Naive B cell (primary cell): ENCODE data around the gene DOP1A. TPM values are rescaled to one million over a fixed set of nuclear protein-coding genes. Genes with fewer than 3 reads are reported as not detected.
"Not testable (repeated sequence)": the region's sequence is repeated elsewhere in the genome, so short reads cannot be mapped to it uniquely, and the experiment has no call there.

Source experiments
- ATAC-seq, 2 donors: fragments of 150-1000 bp; cut with Tn5 transposase; 2 replicates each; pipeline ENCODE4 v1.10.0; 2021; ENCODE audit warnings: low read depth in 2 of 2, mild to moderate bottlenecking in 2 of 2, moderate library complexity in 2 of 2
- DNase-seq: peaks from one replicate; pipeline ENCODE4 v3.0.0; 2022
- H3K27ac Mint-ChIP-seq, 6 donors: one replicate each; pipeline ENCODE4 v1.8.0; 2020 to 2022; ENCODE audit warnings: mild to moderate bottlenecking in 6 of 6, mixed read lengths in 6 of 6, moderate library complexity in 5 of 6, inconsistent platforms in 2 of 6
- H3K27me3 Mint-ChIP-seq, 3 donors: one replicate each; pipeline ENCODE4 v1.8.0; 2021 to 2022; ENCODE audit warnings: mixed read lengths in 3 of 3, mild to moderate bottlenecking in 1 of 3
- H3K36me3 Mint-ChIP-seq, 2 donors: one replicate each; pipeline ENCODE4 v1.8.0; 2020 to 2022; ENCODE audit warnings: mixed read lengths in 2 of 2, inconsistent platforms in 1 of 2, mild to moderate bottlenecking in 1 of 2
- H3K4me1 Mint-ChIP-seq, 3 donors: one replicate each; pipeline ENCODE4 v1.8.0; 2020 to 2022; ENCODE audit warnings: mixed read lengths in 3 of 3, inconsistent platforms in 1 of 3, mild to moderate bottlenecking in 1 of 3, moderate library complexity in 1 of 3
- H3K4me3 Mint-ChIP-seq, 8 donors: one replicate each; pipeline ENCODE4 v1.8.0; 2020 to 2022; ENCODE audit warnings: mild to moderate bottlenecking in 8 of 8, mixed read lengths in 8 of 8, moderate library complexity in 8 of 8, inconsistent platforms in 2 of 8
- H3K9me3 Mint-ChIP-seq, 7 donors: one replicate each; pipeline ENCODE4 v1.8.0; 2020 to 2022; ENCODE audit warnings: mixed read lengths in 7 of 7, mild to moderate bottlenecking in 5 of 7, inconsistent platforms in 2 of 7, moderate library complexity in 1 of 7
- polyA plus RNA-seq, 6 donors: library from polyadenylated mRNA; unstranded; fragments of 300-500 nt; fragmentation: Illumina TruSeq; gene quantifications; one replicate each; pipeline ENCODE4 v1.2.3, GENCODE V29; 2021; ENCODE audit warnings: low read depth in 6 of 6

DOP1A gene
- polyA plus RNA-seq, 6 donors from 2014 or later, result 0.14 to 7.7 (median 5.2) TPM

- Mint-ChIP-seq H3K36me3 (peaks cover 20 to 33% of the 10 kb centered on the region in 2 donors), H3K27me3 (no peaks in the 10 kb centered on the region), H3K4me1 (peaks cover 0 to 5% (median 0%) of the 10 kb centered on the region in 3 donors), H3K27ac (peak overlapping the region in 1 of 6 donors; percentile 0), H3K9me3 (no peaks in the 10 kb centered on the region), H3K4me3 (no peak overlapping the region)
- ATAC-seq (no peak), DNase-seq (no peak)
These were observed 114.6 kb downstream of the DOP1A start for GRCh38 chr6:83182114-83182513.

DNA sequence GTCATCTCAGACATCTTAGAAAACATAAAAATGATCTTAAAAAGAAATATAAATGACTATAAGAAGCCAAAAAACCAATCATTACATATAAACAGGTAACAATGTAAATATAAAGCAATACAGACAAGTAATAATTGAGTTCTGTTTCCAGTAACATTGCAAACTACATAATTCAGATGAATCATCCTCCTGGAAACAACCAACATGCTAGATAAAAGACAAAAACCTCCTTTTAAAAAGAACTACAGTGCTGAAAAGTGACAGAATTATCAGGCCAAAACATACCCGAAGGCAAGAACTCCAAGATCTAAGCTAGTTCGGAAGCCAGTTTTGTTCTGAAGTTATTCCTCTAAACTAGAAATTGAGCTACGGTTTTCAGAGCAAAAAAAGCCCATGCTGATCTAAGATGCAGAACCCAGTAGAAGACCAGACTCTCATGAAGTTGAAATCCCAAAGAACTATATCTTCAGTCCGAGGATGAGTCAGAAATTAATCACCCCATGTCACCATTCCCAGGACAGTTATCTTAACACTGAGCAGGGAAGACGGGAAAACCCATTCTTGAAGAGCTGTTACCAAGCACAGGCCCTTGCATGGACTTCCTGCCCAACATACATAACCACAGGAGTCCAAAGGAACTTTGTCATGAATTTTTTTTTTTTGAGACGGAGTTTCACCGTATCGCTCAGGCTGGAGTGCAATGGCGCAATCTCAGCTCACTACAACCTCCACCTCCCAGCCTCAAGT is 115.8 kb downstream of the DOP1A start:
- H3K9me3 Mint-ChIP-seq, result no peaks in the 10 kb centered on the region
- no peak overlapping the region for H3K4me3 Mint-ChIP-seq
- H3K36me3 Mint-ChIP-seq, result peaks cover 20 to 26% of the 10 kb centered on the region in 2 donors
- no peak overlapping the region for H3K27ac Mint-ChIP-seq
- DNase-seq (no peak), ATAC-seq (no peak)
- H3K4me1 Mint-ChIP-seq, result peaks cover 0 to 5% (median 0%) of the 10 kb centered on the region in 3 donors
- H3K27me3 Mint-ChIP-seq, result no peaks in the 10 kb centered on the region

DNA sequence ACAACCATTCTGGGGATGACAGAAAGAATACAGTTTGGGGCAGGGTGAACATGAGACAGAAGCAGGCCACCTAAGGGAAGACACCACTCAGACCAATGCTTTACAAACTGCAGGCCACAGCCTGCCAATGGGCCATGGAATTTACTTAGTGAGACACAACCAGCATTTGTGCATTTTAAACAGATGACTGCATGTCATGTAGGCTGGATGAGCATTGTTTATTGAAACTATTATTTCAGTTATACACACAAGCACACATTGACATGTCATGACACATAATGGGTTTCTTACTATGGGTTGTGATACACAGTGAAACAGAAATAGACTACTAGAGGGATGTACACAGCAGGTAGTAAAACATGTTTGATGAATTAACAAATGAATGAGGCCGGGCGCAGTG is 117.6 kb downstream of the DOP1A start:
- peaks cover 0 to 5% (median 0%) of the 10 kb centered on the region in 3 donors for H3K4me1 Mint-ChIP-seq
- no peaks in the 10 kb centered on the region for H3K27me3 Mint-ChIP-seq
- ATAC-seq, result no peak
- H3K4me3 Mint-ChIP-seq, result peak overlapping the region in 1 of 8 donors; percentile 13
- no peak overlapping the region for H3K27ac Mint-ChIP-seq
- peaks cover 20 to 29% of the 10 kb centered on the region in 2 donors for H3K36me3 Mint-ChIP-seq
- DNase-seq, result no peak
- H3K9me3 Mint-ChIP-seq, result no peaks in the 10 kb centered on the region

DNA sequence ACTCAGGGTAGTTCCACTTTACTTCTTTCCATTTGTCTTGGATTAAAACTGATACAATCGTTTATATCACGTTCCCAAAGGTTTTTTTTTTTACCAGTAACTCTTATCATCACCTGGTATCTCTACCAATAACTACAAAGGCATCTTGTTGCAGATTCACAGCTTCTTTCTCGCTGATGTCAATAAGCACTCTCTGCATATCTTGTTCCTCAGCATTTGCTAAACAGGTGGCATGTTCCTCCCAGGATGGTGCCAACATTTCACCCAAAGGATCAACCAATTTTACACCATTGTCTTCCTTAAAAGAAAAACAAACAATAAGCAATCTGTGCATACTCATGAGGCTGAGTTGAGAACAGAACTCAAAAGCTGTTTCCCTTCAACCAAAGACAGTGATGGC is 121.0 kb downstream of the DOP1A start:
- DNase-seq, result no peak
- no peak for ATAC-seq
- Mint-ChIP-seq H3K4me1 (peaks cover 4 to 18% (median 17%) of the 10 kb centered on the region in 3 donors), H3K4me3 (no peak overlapping the region), H3K27me3 (no peaks in the 10 kb centered on the region), H3K9me3 (no peaks in the 10 kb centered on the region), H3K36me3 (peaks cover 20 to 24% of the 10 kb centered on the region in 2 donors), H3K27ac (peak overlapping the region in 1 of 6 donors; percentile 47)

DNA sequence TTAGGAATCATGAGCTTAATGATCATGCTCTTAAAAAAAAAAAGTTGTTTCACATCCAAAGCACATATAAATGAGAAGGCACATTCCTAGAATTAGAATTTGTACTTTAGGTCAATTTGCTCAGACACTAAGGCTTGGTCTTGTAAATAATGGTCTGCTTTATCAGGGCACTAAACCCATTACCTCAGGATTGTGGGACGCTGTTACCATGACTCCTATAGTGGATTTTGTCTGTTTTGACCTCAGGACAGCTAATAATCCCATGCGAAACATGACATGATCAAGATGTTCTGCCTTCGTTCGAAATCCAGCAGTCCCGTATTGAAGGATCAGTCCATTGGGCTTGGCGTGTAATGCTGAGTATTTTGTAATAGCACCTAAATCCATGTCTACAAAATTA is 123.2 kb downstream of the DOP1A start:
- H3K9me3 Mint-ChIP-seq, result no peaks in the 10 kb centered on the region
- H3K27me3 Mint-ChIP-seq, result no peaks in the 10 kb centered on the region
- H3K27ac Mint-ChIP-seq, result peak overlapping the region in 1 of 6 donors; percentile 41
- peaks cover 8 to 9% of the 10 kb centered on the region in 2 donors for H3K36me3 Mint-ChIP-seq
- DNase-seq (no peak), ATAC-seq (no peak)
- H3K4me3 Mint-ChIP-seq, result peak overlapping the region in 1 of 8 donors; percentile 94
- peaks cover 11 to 27% (median 23%) of the 10 kb centered on the region in 3 donors for H3K4me1 Mint-ChIP-seq

DNA sequence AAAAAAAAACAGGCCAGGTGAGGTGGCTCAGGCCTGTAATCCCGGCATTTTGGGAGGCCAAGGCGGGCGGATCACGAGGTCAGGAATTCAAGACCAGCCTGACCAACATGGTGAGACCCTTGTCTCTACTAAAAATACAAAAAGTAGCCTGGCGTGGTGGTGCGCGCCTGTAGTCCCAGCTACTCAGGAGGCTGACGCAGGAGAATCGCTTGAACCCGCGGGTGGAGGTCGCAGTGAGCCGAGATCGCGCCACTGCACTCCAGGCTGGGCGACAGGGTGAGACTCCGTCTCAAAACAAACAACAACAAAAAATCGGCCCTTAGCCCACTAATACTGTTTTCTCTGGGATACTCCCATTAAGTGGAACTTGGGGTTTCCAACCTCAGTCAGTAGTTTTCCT is 124.5 kb downstream of the DOP1A start:
- Mint-ChIP-seq H3K27ac (peak overlapping the region in 2 of 6 donors; percentile 96 to 97), H3K4me3 (peak overlapping the region in 7 of 8 donors; percentile 62 to 99 (median 98)), H3K4me1 (peaks cover 11 to 38% (median 27%) of the 10 kb centered on the region in 3 donors)
- not testable (repeated sequence) for H3K27me3 Mint-ChIP-seq, H3K9me3 Mint-ChIP-seq, ATAC-seq, H3K36me3 Mint-ChIP-seq, DNase-seq

GRCh38 chr6:83192456-83192855 is 125.0 kb downstream of the DOP1A start:
- peak overlapping the region; percentile 96 to 99 (median 98) for H3K27ac Mint-ChIP-seq
- H3K36me3 Mint-ChIP-seq, result peaks cover 0 to 4% of the 10 kb centered on the region in 2 donors
- H3K9me3 Mint-ChIP-seq, result peaks cover 0 to 3% (median 0%) of the 10 kb centered on the region in 7 donors
- ATAC-seq (no peak), DNase-seq (no peak)
- H3K4me3 Mint-ChIP-seq, result peak overlapping the region; percentile 94 to 99 (median 98)
- H3K4me1 Mint-ChIP-seq, result peaks cover 11 to 40% (median 27%) of the 10 kb centered on the region in 3 donors
- H3K27me3 Mint-ChIP-seq, result no peaks in the 10 kb centered on the region

DNA sequence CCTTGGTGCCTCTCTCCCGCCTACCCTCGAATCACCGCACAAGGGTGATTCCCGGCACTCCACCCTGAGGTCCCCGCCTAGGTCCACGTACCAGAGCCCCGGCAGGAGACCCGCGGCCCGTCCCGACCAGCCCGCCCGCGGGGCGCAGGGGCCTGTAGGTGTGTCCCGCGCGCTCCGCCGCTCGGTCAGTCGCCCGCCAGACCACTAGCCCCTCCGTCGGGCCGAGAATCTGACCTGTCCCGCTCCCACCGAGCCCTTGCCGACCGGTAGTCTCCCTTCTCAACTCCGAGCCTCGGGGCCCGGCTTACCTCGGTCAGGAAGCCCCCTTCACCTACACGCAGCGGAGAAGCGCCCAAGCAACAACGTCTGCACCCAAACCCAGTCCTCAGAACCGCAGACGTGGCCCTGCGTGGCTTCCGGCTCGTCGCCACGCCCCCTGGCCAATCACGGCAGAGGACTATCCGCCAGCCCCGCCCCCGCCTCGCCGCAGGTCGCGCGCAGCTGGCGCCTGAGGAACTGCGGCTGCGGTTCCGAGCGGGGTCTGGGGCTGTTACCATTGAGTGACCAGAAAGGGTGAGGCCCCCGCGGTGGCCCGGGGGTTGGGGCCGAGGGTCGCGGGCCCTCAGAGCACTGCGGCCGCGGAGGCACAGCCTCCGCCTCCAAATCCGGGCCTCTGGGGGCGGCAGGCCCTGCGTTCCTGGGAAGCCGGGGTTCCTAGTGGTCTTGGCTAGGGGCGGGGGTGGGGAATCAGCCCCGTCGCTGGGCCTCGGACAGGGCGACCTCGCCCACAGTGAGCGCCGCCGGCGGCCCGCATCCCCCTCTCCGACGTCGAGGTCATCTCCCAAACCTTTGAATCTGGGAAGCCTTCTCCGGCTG is 125.6 kb downstream of the DOP1A start, which contains the start of the genes PGM3 and RWDD2A:
PGM3 (minus strand) TSS at position 395 of the 876 bp plus-strand sequence. CDS start 2,253 bp downstream, outside the sequence.
RWDD2A (plus strand) TSS at position 487 of the 876 bp plus-strand sequence. CDS start 1,095 bp downstream, outside the sequence.
- Mint-ChIP-seq H3K9me3 (peaks cover 0 to 3% (median 0%) of the 10 kb centered on the region in 7 donors), H3K4me1 (peaks cover 11 to 41% (median 27%) of the 10 kb centered on the region in 3 donors), H3K27me3 (no peaks in the 10 kb centered on the region), H3K27ac (peak within 1 kb of the TSS; percentile 96 to 99 (median 98)), H3K36me3 (peaks cover 0 to 4% of the 10 kb centered on the region in 2 donors), H3K4me3 (peak within 1 kb of the TSS; percentile 94 to 99 (median 98))
- ATAC-seq, result peak; percentile 97
- DNase-seq, result peak; percentile 90

DNA sequence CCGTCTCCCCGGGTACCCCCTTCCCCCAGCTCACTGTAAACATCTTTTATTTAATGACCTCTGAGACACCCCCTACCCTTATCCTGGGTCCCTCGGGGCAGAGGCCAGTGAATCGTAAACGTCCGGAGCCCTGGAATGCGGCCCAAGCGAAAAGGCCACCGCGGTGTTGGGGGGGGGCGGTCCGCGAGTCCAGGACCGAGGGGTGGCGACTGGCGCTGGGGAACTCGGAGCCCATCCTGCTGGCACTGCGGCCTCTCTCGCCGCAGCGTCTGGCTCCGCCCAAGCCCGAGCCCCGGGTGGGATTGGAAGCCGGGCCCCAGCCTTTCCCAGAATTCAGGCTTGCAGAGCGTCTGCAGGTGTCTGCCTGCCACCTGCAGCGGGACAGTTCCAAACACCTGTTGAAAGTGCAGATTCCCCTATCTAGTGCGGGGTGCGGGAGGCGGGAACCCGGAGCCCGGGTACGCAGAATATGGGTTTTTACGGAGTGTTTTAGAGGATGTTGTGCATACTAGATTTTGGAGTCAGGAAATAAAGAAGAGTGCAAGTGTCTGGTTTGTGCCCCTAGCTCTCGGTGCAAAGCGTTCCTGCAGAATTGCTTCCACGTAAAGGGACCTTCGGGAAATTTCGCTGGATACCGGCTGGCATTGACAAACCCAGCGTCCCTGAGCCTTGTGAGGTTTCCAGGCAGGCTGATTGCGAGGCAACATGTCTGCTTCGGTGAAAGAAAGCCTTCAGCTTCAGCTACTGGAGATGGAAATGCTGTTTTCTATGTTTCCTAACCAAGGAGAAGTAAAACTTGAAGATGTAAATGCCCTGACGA is 126.5 kb downstream of the DOP1A start:
- H3K27me3 Mint-ChIP-seq, result no peaks in the 10 kb centered on the region
- peaks cover 0 to 4% of the 10 kb centered on the region in 2 donors for H3K36me3 Mint-ChIP-seq
- peak overlapping the region; percentile 83 to 99 (median 98) for H3K4me3 Mint-ChIP-seq
- ATAC-seq (no peak), DNase-seq (peak; percentile 16)
- peak overlapping the region in 4 of 6 donors; percentile 3 to 75 (median 25) for H3K27ac Mint-ChIP-seq
- peaks cover 0 to 3% (median 0%) of the 10 kb centered on the region in 7 donors for H3K9me3 Mint-ChIP-seq
- peaks cover 11 to 41% (median 27%) of the 10 kb centered on the region in 3 donors for H3K4me1 Mint-ChIP-seq

GRCh38 chr6:83198486-83199172 is 131.2 kb downstream of the DOP1A start:
- H3K4me1 Mint-ChIP-seq, result peaks cover 8 to 23% (median 15%) of the 10 kb centered on the region in 3 donors
- H3K27me3 Mint-ChIP-seq, result no peaks in the 10 kb centered on the region
- no peaks in the 10 kb centered on the region for H3K36me3 Mint-ChIP-seq
- H3K27ac Mint-ChIP-seq, result peak overlapping the region in 1 of 6 donors; percentile 47
- H3K4me3 Mint-ChIP-seq, result no peak overlapping the region
- peaks cover 0 to 3% (median 0%) of the 10 kb centered on the region in 7 donors for H3K9me3 Mint-ChIP-seq
- no peak for ATAC-seq
- no peak for DNase-seq

GRCh38 chr6:83199173-83199862 is 131.8 kb downstream of the DOP1A start:
- H3K27ac Mint-ChIP-seq, result peak overlapping the region in 1 of 6 donors; percentile 47
- peaks cover 2 to 19% (median 10%) of the 10 kb centered on the region in 3 donors for H3K4me1 Mint-ChIP-seq

More at GRCh38 chr6:83199173-83199862, 131.8 kb downstream of the DOP1A start:
- peak; percentile 34 to 35 for ATAC-seq
- Mint-ChIP-seq H3K27me3 (no peaks in the 10 kb centered on the region), H3K36me3 (no peaks in the 10 kb centered on the region), H3K9me3 (peaks cover 0 to 3% (median 0%) of the 10 kb centered on the region in 7 donors), H3K4me3 (no peak overlapping the region)
- DNase-seq, result no peak
